ENCODE results near the gene WHRN. TPM values are rescaled to one million over a fixed set of nuclear protein-coding genes. Genes with fewer than 3 reads are reported as not detected.

WHRN gene
- total and polyA plus RNA-seq, 4 donors, result 4.4 to 26.8 (median 16.8) TPM

DNA sequence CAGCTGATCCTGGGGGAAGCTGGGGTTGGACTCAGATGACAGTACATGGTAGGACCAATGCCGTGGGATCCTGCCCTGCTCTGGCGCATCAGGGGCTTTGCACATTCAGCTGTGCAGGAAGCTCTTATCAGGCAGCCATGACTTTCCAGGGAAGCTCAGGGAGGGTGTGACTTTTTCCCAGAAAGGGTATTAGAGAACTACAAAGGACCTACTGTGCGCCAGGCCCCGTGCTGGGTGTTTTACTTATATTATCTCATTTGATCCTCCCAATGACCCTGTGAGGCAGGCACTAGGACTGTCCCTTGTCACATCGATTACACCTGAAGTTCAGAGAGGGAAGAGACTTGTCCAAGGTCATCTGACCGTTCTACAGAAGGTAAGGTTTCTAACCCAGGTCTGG is 93.8 kb downstream of the WHRN start:
- Histone ChIP-seq H3K9me3 (ENCODE audit: control insufficient read depth, insufficient read depth, low read length) (no peaks in the 10 kb centered on the region), H3K36me3 (ENCODE audit: control insufficient read depth, insufficient read depth, low read length) (peaks cover 10% of the 10 kb centered on the region), H3K27ac (ENCODE audit: low read depth, low read length) (no peak overlapping the region), H3K27me3 (ENCODE audit: control insufficient read depth, insufficient read depth, low read length) (no peaks in the 10 kb centered on the region), H3K4me1 (ENCODE audit: control insufficient read depth, insufficient read depth, low read length) (peaks cover 19% of the 10 kb centered on the region), H3K4me3 (ENCODE audit: low read depth, low read length) (no peak overlapping the region)
- DNase-seq (ENCODE audit: low read depth in 4 of 6, low spot score in 6 of 6), result no peak
- 95% methylated on average over 3 of the region's 6 CpGs for WGBS (ENCODE audit: insufficient coverage)

DNA sequence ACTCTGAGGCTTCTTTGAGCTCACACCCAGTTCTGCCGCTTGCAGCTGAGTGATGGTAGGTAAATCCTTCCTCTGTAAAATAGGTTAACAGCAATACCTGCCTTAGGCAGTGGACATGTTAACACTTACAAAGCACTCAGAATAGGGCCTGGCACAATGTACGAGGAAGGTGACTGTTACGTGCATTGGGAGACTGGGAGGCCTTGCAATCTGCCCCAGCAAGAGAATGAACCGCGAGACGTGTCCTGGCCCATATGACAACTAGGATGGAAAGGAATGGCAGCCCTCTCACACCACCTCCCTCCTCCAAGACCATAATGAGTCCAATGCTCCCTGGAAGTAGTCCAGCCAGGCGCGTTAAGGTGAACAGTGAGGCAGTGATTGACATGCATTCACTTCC is 94.4 kb downstream of the WHRN start:
- Histone ChIP-seq H3K36me3 (ENCODE audit: control insufficient read depth, insufficient read depth, low read length) (peaks cover 15% of the 10 kb centered on the region), H3K27me3 (ENCODE audit: control insufficient read depth, insufficient read depth, low read length) (no peaks in the 10 kb centered on the region), H3K9me3 (ENCODE audit: control insufficient read depth, insufficient read depth, low read length) (no peaks in the 10 kb centered on the region), H3K4me1 (ENCODE audit: control insufficient read depth, insufficient read depth, low read length) (peaks cover 23% of the 10 kb centered on the region), H3K4me3 (ENCODE audit: low read depth, low read length) (no peak overlapping the region), H3K27ac (ENCODE audit: low read depth, low read length) (no peak overlapping the region)
- no peak for DNase-seq (ENCODE audit: low read depth in 4 of 6, low spot score in 6 of 6)
- WGBS (ENCODE audit: insufficient coverage), result no CpG with 5 or more reads among the region's 8 CpGs

DNA sequence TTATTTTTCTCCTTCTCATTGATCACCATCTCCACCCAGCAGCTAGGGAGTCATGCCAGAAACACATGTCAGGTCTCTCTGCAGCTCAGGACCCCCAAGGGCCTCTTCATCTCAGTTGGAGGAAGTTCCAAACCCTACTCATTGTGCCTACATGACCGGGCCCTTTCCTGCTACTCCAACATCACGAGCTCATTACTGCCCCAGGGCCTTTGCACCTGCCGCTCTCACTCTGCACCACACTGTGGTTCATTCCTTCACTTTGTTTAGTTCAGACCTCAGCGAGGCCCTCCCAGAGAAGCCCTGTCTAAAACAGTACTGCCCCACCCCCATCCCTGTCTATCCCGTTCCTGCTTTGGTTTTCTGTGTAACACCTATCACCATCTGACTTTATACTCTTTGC is 95.4 kb downstream of the WHRN start:
- 91% methylated on average over 5 of the region's 5 CpGs for WGBS (ENCODE audit: insufficient coverage)
- H3K4me1 ChIP-seq (ENCODE audit: control insufficient read depth, insufficient read depth, low read length), result peaks cover 28% of the 10 kb centered on the region
- no peaks in the 10 kb centered on the region for H3K9me3 ChIP-seq (ENCODE audit: control insufficient read depth, insufficient read depth, low read length)
- no peak for DNase-seq (ENCODE audit: low read depth in 4 of 6, low spot score in 6 of 6)
- no peak overlapping the region for H3K4me3 ChIP-seq (ENCODE audit: low read depth, low read length)
- H3K36me3 ChIP-seq (ENCODE audit: control insufficient read depth, insufficient read depth, low read length), result peaks cover 18% of the 10 kb centered on the region
- H3K27ac ChIP-seq (ENCODE audit: low read depth, low read length), result no peak overlapping the region
- no peaks in the 10 kb centered on the region for H3K27me3 ChIP-seq (ENCODE audit: control insufficient read depth, insufficient read depth, low read length)

DNA sequence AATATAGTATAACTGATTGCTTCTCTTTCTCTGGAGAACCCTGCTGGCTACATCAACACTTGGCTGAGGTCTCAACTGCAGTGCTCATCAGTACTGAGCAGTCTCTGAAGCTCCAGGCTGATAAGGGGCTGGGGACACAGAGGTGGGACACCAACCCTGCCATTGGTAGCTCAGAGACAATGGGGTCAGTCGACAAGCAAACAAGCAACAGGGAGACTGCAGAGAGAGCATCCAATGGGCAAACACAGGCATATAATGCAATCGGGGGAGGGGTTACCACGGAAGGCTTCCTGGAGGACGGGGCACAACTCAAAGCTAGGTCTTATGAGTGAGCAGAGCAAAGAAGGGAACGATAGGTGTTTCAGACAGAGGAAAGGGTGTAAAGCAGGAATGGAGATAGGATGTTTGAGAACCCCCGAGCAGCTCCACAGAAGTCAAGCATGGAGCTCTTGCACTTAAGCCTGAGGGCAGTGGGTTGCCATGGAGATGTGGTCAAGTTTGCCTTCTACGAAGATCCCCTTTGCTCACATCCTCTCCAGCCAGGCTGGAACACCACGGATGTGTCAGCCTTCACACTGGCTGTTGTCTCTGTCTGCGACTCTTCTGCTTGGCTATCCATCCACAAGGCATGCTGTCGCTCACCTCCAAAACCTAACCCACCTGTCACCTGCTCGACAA is 96.0 kb downstream of the WHRN start:
- Histone ChIP-seq H3K36me3 (ENCODE audit: control insufficient read depth, insufficient read depth, low read length) (peaks cover 18% of the 10 kb centered on the region), H3K27ac (ENCODE audit: low read depth, low read length) (no peak overlapping the region), H3K27me3 (ENCODE audit: control insufficient read depth, insufficient read depth, low read length) (no peaks in the 10 kb centered on the region), H3K9me3 (ENCODE audit: control insufficient read depth, insufficient read depth, low read length) (no peaks in the 10 kb centered on the region), H3K4me1 (ENCODE audit: control insufficient read depth, insufficient read depth, low read length) (peaks cover 22% of the 10 kb centered on the region), H3K4me3 (ENCODE audit: low read depth, low read length) (no peak overlapping the region)
- peak in 1 of 6 donors; percentile 45 for DNase-seq (ENCODE audit: low read depth in 4 of 6, low spot score in 6 of 6)
- 62% methylated on average over 11 of the region's 11 CpGs for whole genome bisulfite sequencing (ENCODE audit: insufficient coverage)

DNA sequence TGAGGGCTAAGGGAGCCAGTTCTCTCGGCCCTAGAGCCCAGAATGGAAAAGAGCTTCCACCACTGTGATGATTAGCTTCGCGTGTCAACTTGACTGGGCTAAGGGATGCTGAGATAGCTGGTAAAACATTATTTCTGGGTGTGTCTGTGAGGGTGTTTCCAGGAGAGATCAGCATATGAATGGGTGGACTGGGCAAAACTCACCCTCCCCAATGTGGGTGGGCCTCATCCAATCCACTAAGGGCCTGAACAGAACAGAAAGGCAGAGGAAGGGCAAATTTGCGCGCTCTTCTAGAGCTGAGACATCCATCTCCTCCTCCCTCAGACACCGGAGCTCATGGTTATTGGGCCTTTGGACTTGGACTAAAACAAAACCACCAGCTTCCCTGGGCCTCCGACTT is 96.6 kb downstream of the WHRN start:
- WGBS (ENCODE audit: insufficient coverage), result 79% methylated on average over 7 of the region's 7 CpGs
- Histone ChIP-seq H3K36me3 (ENCODE audit: control insufficient read depth, insufficient read depth, low read length) (peaks cover 24% of the 10 kb centered on the region), H3K9me3 (ENCODE audit: control insufficient read depth, insufficient read depth, low read length) (no peaks in the 10 kb centered on the region), H3K4me3 (ENCODE audit: low read depth, low read length) (no peak overlapping the region), H3K27ac (ENCODE audit: low read depth, low read length) (no peak overlapping the region), H3K4me1 (ENCODE audit: control insufficient read depth, insufficient read depth, low read length) (peaks cover 19% of the 10 kb centered on the region), H3K27me3 (ENCODE audit: control insufficient read depth, insufficient read depth, low read length) (no peaks in the 10 kb centered on the region)
- DNase-seq (ENCODE audit: low read depth in 4 of 6, low spot score in 6 of 6), result no peak

DNA sequence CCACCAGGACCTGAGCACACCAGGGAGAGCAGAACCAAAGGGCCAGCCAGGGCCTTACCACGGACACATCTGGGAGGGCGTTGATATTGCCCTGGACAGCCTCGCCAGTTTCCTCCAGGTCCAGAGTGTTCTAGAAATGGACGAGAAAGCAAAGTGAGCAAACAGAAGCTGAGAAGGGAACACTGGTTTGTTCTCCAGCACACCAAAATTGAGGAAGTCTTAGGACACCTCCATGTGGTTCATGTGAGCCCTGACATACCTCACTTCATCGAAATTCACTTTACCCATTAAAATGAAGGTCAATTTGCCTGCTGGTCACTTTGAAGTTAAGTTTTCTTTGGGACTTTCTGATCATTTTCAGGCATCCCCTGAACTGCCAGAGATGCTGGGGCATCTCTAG is 97.4 kb downstream of the WHRN start:
- H3K9me3 ChIP-seq (ENCODE audit: control insufficient read depth, insufficient read depth, low read length), result no peaks in the 10 kb centered on the region
- H3K4me3 ChIP-seq (ENCODE audit: low read depth, low read length), result no peak overlapping the region
- WGBS (ENCODE audit: insufficient coverage), result 85% methylated on average over 4 of the region's 5 CpGs
- peaks cover 14% of the 10 kb centered on the region for H3K4me1 ChIP-seq (ENCODE audit: control insufficient read depth, insufficient read depth, low read length)
- no peaks in the 10 kb centered on the region for H3K27me3 ChIP-seq (ENCODE audit: control insufficient read depth, insufficient read depth, low read length)
- no peak for DNase-seq (ENCODE audit: low read depth in 4 of 6, low spot score in 6 of 6)
- H3K36me3 ChIP-seq (ENCODE audit: control insufficient read depth, insufficient read depth, low read length), result peaks cover 31% of the 10 kb centered on the region
- no peak overlapping the region for H3K27ac ChIP-seq (ENCODE audit: low read depth, low read length)

DNA sequence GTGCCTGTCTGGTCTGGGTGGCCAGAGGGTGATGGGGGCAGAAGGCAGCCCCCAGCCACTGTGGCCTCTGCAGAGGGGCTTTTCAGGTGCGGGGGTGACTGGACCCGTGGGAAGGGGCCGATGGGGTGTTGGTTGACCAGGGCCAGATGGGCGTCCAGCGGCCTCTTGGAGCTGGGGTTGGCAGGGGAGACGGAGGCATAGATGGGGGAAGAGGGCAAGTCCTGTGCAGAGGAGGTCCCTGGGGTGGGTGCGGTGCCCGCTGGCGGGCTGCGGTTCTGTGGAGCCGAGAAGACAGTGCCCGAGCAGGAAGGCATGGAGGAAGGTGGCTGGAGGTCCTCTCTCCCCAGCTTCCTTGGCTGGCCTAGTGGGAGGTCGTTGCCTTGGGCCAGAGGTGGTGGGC is 98.8 kb downstream of the WHRN start:
- Histone ChIP-seq H3K36me3 (ENCODE audit: control insufficient read depth, insufficient read depth, low read length) (peaks cover 43% of the 10 kb centered on the region), H3K27me3 (ENCODE audit: control insufficient read depth, insufficient read depth, low read length) (no peaks in the 10 kb centered on the region), H3K9me3 (ENCODE audit: control insufficient read depth, insufficient read depth, low read length) (no peaks in the 10 kb centered on the region), H3K4me3 (ENCODE audit: low read depth, low read length) (no peak overlapping the region), H3K27ac (ENCODE audit: low read depth, low read length) (no peak overlapping the region), H3K4me1 (ENCODE audit: control insufficient read depth, insufficient read depth, low read length) (peaks cover 9% of the 10 kb centered on the region)
- WGBS (ENCODE audit: insufficient coverage), result 92% methylated on average over 13 of the region's 13 CpGs
- DNase-seq (ENCODE audit: low read depth in 4 of 6, low spot score in 6 of 6), result no peak

DNA sequence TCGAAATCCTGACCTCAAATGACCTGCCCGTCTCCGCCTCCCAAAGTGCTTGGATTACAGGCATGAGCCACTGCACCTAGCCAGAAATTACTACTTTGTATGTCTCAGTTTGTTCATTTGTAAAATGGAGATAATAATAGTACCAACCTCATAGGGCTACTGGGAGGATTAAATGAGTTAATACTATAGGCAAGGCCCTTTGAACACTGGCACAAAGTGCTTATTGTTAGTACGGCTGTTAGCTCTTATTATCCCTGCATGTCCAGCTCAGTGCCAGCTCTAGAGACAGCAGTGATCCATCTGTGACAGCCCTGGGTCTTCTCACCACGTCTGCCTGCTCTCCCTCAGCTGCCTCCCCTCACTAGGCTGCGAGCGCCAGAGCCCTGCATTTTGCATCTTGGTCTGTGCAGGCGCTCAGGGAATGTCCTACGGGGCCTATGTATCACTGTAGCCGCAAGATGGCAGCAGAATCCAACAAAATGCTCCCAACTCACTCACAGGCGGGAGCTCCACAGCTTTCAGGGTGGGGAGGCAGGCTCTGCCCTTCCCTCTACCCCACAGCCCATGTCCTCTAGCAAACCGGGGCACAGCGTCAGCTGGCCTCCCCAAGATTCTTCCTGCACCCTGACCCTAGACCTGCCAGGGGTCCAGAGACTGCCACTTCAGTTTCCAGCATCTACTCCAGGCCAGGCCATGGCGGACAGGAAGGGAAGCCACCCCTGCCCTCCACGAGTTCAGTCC is 99.8 kb downstream of the WHRN start:
- H3K4me1 ChIP-seq (ENCODE audit: control insufficient read depth, insufficient read depth, low read length), result peaks cover 9% of the 10 kb centered on the region
- H3K27me3 ChIP-seq (ENCODE audit: control insufficient read depth, insufficient read depth, low read length), result no peaks in the 10 kb centered on the region
- no peaks in the 10 kb centered on the region for H3K9me3 ChIP-seq (ENCODE audit: control insufficient read depth, insufficient read depth, low read length)
- peak in 5 of 6 donors; percentile 77 to 96 (median 85) for DNase-seq (ENCODE audit: low read depth in 4 of 6, low spot score in 6 of 6)
- 13% methylated on average over 11 of the region's 15 CpGs for WGBS (ENCODE audit: insufficient coverage)
- no peak overlapping the region for H3K4me3 ChIP-seq (ENCODE audit: low read depth, low read length)
- H3K36me3 ChIP-seq (ENCODE audit: control insufficient read depth, insufficient read depth, low read length), result peaks cover 42% of the 10 kb centered on the region
- no peak overlapping the region for H3K27ac ChIP-seq (ENCODE audit: low read depth, low read length)

DNA sequence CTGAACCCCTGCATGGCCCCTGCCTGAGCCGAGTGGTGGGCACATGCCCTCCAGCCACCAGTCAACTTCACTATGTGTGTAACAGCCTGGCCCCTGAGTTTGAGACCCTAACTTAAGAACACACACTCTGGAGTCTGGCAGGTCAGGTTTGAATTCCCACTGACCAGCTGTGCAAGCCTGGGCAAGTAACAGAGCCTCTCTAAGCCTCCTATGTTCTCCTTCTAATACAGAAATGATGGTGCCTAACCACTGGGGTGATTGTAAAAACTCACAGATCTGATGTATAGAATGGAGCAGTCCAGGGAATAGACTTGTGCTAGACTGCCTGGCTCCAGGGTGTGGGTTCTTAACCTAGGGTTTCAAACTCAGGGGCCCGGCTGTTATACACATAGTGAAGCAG is 100.7 kb downstream of the WHRN start:
- Histone ChIP-seq H3K27ac (ENCODE audit: low read depth, low read length) (no peak overlapping the region), H3K27me3 (ENCODE audit: control insufficient read depth, insufficient read depth, low read length) (no peaks in the 10 kb centered on the region), H3K4me3 (ENCODE audit: low read depth, low read length) (no peak overlapping the region), H3K4me1 (ENCODE audit: control insufficient read depth, insufficient read depth, low read length) (peaks cover 9% of the 10 kb centered on the region), H3K36me3 (ENCODE audit: control insufficient read depth, insufficient read depth, low read length) (peaks cover 41% of the 10 kb centered on the region), H3K9me3 (ENCODE audit: control insufficient read depth, insufficient read depth, low read length) (no peaks in the 10 kb centered on the region)
- 100% methylated on average over 2 of the region's 2 CpGs for WGBS (ENCODE audit: insufficient coverage)
- no peak for DNase-seq (ENCODE audit: low read depth in 4 of 6, low spot score in 6 of 6)

All from spinal cord (tissue), 10 donors.